ENCODE results near the gene PGGHG. TPM values are rescaled to one million over a fixed set of nuclear protein-coding genes. Genes with fewer than 3 reads are reported as not detected.
"Not testable (repeated sequence)": the region's sequence is repeated elsewhere in the genome, so short reads cannot be mapped to it uniquely, and the experiment has no call there.

PGGHG gene
- total RNA-seq, 2 donors from 2014 or later = 248 to 484 TPM

DNA sequence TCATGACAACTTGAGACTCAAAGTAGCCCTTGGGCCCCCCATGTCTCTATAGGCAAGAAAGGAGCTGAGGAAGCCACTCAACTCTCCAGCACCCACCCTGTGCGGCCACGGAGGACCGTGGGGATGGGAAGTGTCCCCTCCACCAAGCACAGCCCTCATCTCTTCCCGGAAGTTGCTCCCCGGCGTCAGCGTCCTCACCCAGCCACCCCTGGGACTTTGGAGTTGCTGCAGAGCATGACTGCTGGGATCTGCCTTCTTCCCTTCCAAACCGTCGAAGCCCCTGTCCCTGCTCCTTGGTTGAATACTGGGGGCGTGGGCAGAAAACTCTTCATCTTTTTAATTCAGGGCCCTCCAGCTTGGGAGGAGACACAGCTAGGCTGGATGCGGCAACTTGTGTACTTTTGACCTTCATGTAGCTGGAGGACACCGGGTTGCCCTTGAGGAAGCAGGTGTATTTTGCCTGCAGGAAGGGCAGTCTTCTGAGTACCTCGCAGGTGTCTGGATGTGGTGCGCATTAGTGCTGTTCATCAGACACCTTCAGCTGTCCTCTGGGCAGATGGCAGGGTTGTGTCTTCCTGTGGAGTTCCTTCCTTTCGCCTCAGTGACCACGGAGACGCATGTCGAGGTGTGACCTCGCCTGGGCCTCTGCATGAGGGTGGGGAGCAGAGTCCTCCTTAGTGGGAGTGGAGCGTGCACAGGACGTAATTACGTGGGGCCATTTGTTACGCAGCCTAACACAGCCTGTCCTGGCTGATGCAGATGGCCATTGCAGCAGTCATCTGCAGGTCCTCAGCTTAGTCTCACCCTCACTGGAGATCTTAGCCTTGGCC, 43.9 kb downstream of the PGGHG start:
- DNase-seq (no peak), ATAC-seq (no peak)
- TF ChIP-seq, protein P1, sequence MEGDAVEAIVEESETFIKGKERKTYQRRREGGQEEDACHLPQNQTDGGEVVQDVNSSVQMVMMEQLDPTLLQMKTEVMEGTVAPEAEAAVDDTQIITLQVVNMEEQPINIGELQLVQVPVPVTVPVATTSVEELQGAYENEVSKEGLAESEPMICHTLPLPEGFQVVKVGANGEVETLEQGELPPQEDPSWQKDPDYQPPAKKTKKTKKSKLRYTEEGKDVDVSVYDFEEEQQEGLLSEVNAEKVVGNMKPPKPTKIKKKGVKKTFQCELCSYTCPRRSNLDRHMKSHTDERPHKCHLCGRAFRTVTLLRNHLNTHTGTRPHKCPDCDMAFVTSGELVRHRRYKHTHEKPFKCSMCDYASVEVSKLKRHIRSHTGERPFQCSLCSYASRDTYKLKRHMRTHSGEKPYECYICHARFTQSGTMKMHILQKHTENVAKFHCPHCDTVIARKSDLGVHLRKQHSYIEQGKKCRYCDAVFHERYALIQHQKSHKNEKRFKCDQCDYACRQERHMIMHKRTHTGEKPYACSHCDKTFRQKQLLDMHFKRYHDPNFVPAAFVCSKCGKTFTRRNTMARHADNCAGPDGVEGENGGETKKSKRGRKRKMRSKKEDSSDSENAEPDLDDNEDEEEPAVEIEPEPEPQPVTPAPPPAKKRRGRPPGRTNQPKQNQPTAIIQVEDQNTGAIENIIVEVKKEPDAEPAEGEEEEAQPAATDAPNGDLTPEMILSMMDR (IDR thresholded peaks at IDR 0.05) = no peak
- TF ChIP-seq POLR2A (IDR thresholded peaks at IDR 0.05) = no peak
- WGBS, 2 donors = 76 to 78% methylated on average over 17 to 23 of the region's 23 CpGs
- H3K27me3 ChIP-seq = no peaks in the 10 kb centered on the region
- H3K9me3 ChIP-seq = no peaks in the 10 kb centered on the region
- H3K27ac ChIP-seq = no peak overlapping the region
- no peaks in the 10 kb centered on the region for H3K4me1 ChIP-seq
- no peaks in the 10 kb centered on the region for H3K36me3 ChIP-seq (replicated peaks in 1 of 2; ENCODE audit: insufficient read depth in 1 of 2, low read depth in 2 of 2)
- no peak overlapping the region for H3K4me3 ChIP-seq
- intact Hi-C loops (cut with DNase I) = no loop called here

DNA sequence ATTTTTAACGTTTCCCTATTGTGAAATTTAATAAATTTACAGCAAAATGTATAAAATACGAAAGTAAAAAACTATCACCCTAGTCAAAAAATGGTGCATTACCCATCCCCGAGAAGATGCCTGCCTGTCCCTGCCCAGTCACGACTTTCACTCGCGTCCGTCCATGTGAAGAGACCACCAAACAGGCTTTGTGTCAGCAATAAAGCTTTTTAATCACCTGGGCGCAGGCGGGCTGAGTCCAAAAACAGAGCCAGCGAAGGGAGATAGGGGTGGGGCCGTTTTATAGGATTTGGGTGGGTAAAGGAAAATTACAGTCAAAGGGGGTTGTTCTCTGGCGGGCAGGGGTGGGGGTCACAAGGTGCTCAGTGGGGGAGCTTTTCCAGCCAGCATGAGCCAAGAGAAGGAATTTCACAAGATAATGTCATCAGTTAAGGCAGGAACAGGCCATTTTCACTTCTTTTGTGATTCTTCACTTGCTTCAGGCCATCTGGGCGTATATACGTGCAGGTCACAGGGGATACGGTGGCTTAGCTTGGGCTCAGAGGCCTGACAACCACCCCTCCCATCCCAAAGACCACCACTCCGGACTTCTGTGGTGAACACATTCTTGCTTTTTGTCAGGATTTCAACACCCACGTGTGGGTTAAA, 44.8 kb downstream of the PGGHG start:
- H3K27me3 ChIP-seq; intact Hi-C loops (cut with DNase I); DNase-seq; H3K27ac ChIP-seq; H3K4me3 ChIP-seq; H3K36me3 ChIP-seq (replicated peaks in 1 of 2; ENCODE audit: insufficient read depth in 1 of 2, low read depth in 2 of 2); H3K4me1 ChIP-seq; ATAC-seq; H3K9me3 ChIP-seq: not testable (repeated sequence)
- WGBS, 2 donors = 82% methylated on average over 17 of the region's 17 CpGs

- WGBS, 2 donors = 72 to 78% methylated on average over 25 of the region's 25 CpGs
- Histone ChIP-seq H3K36me3 (replicated peaks in 1 of 2; ENCODE audit: insufficient read depth in 1 of 2, low read depth in 2 of 2) (no peaks in the 10 kb centered on the region), H3K27ac (no peak overlapping the region), H3K4me3 (no peak overlapping the region), H3K9me3 (no peaks in the 10 kb centered on the region), H3K4me1 (no peaks in the 10 kb centered on the region), H3K27me3 (no peaks in the 10 kb centered on the region)
- ATAC-seq = no peak
- no peak for DNase-seq
- TF ChIP-seq, protein P1 (IDR thresholded peaks at IDR 0.05) = no peak
- no peak for TF ChIP-seq POLR2A (IDR thresholded peaks at IDR 0.05)
- intact Hi-C loops (cut with DNase I) = no loop called here
Observed at GRCh38 chr11:334264-334994, 45.5 kb downstream of the PGGHG start.

- peak; percentile 45 for ATAC-seq
- TF ChIP-seq POLR2A (IDR thresholded peaks at IDR 0.05) = no peak
- TF ChIP-seq, protein P1 (IDR thresholded peaks at IDR 0.05) = no peak
- WGBS, 2 donors = 54 to 58% methylated on average over 15 of the region's 15 CpGs
- Histone ChIP-seq H3K27me3 (no peaks in the 10 kb centered on the region), H3K4me3 (no peak overlapping the region), H3K27ac (peak overlapping the region in 2 of 4 donors; percentile 37 to 58), H3K36me3 (replicated peaks in 1 of 2; ENCODE audit: insufficient read depth in 1 of 2, low read depth in 2 of 2) (no peaks in the 10 kb centered on the region), H3K9me3 (no peaks in the 10 kb centered on the region), H3K4me1 (no peaks in the 10 kb centered on the region)
- DNase-seq = peak in 1 of 4 donors; percentile 41
- intact Hi-C loops (cut with DNase I) = no loop called here
Observed at GRCh38 chr11:335779-336658, 47.1 kb downstream of the PGGHG start.

All from body of pancreas (tissue), 4 donors.